CD8-positive, alpha-beta memory T cell (primary cell): ENCODE measurements around the gene CHST2. TPM values are rescaled to one million over a fixed set of nuclear protein-coding genes. Genes with fewer than 3 reads are reported as not detected.
"Not testable (repeated sequence)": the region's sequence is repeated elsewhere in the genome, so short reads cannot be mapped to it uniquely, and the experiment has no call there.

Experiments used
- CTCF ChIA-PET: fragments of 350-600 bp; sonication (Branson Sonifier 250); formaldehyde crosslinking; loops from one replicate; lab custom pipeline; 2021; ENCODE audit warnings: antibody characterized with exemption; lab: Charles Lee
- POLR2A ChIA-PET: fragments of 350-600 bp; sonication (Branson Sonifier 250); formaldehyde crosslinking; loops from one replicate; lab custom pipeline; 2021; ENCODE audit warnings: antibody characterized with exemption; lab: Charles Lee
- DNase-seq, 5 donors: peaks; one replicate each; pipeline versions ENCODE4 v3.0.0 to v3.0.0-alpha.2; 2020 to 2022; ENCODE audit warnings: mixed read lengths in 1 of 5
- H3K27ac ChIP-seq: one replicate; pipeline ENCODE4 v1.7.0; 2013; ENCODE audit warnings: low read depth, mild to moderate bottlenecking, low read length, moderate library complexity
- H3K27me3 ChIP-seq: 2 replicates; pipeline ENCODE4 v1.7.0; 2013; ENCODE audit warnings: low read length, mild to moderate bottlenecking; ENCODE audit not compliant: insufficient read depth, poor library complexity, severe bottlenecking
- H3K36me3 ChIP-seq: 2 replicates; pipeline ENCODE4 v1.7.0; 2013; ENCODE audit warnings: mild to moderate bottlenecking, low read length, moderate library complexity; ENCODE audit not compliant: insufficient read depth
- H3K4me1 ChIP-seq: 2 replicates; pipeline ENCODE4 v1.7.0; 2013; ENCODE audit warnings: mild to moderate bottlenecking, low read length, moderate library complexity; ENCODE audit not compliant: insufficient read depth
- H3K4me3 ChIP-seq: 2 replicates; pipeline ENCODE4 v1.7.0; 2013; ENCODE audit warnings: mild to moderate bottlenecking, low read length
- H3K9me3 ChIP-seq: 2 replicates; pipeline ENCODE4 v1.7.0; 2013; ENCODE audit warnings: mild to moderate bottlenecking, low read length
- H3K27ac Mint-ChIP-seq, 8 donors: one replicate each; pipeline ENCODE4 v1.8.0; 2020 to 2021; ENCODE audit warnings: mixed read lengths in 8 of 8, mild to moderate bottlenecking in 6 of 8, inconsistent platforms in 3 of 8, moderate library complexity in 3 of 8
- H3K27me3 Mint-ChIP-seq, 2 donors: one replicate each; pipeline ENCODE4 v1.8.0; 2020 to 2021; ENCODE audit warnings: mixed read lengths in 2 of 2, mild to moderate bottlenecking in 1 of 2, moderate library complexity in 1 of 2
- H3K36me3 Mint-ChIP-seq, 3 donors: one replicate each; pipeline ENCODE4 v1.8.0; 2020 to 2021; ENCODE audit warnings: mixed read lengths in 3 of 3, inconsistent platforms in 1 of 3, mild to moderate bottlenecking in 1 of 3
- H3K4me1 Mint-ChIP-seq, 3 donors: one replicate each; pipeline ENCODE4 v1.8.0; 2020 to 2021; ENCODE audit warnings: mixed read lengths in 3 of 3, inconsistent platforms in 1 of 3, mild to moderate bottlenecking in 1 of 3
- H3K4me3 Mint-ChIP-seq, 7 donors: one replicate each; pipeline ENCODE4 v1.8.0; 2020 to 2021; ENCODE audit warnings: mixed read lengths in 7 of 7, mild to moderate bottlenecking in 6 of 7, moderate library complexity in 4 of 7, inconsistent platforms in 2 of 7
- H3K9me3 Mint-ChIP-seq, 5 donors: one replicate each; pipeline ENCODE4 v1.8.0; 2020 to 2022; ENCODE audit warnings: mixed read lengths in 5 of 5, mild to moderate bottlenecking in 3 of 5, moderate library complexity in 2 of 5, inconsistent platforms in 1 of 5
- polyA plus RNA-seq: library from polyadenylated mRNA; unstranded; fragments of 300-500 nt; fragmentation: Illumina TruSeq; gene quantifications from one replicate; pipeline ENCODE4 v1.2.3, GENCODE V29; 2021
- total RNA-seq, 2 experiments: library from RNA; stranded (reverse); gene quantifications; one replicate each; pipeline ENCODE4 v1.2.3, GENCODE V29; 2021

Gene CHST2
- total and polyA plus RNA-seq, 3 experiments from 2014 or later: 2.9 to 6.2 (median 3.0) TPM

DNA sequence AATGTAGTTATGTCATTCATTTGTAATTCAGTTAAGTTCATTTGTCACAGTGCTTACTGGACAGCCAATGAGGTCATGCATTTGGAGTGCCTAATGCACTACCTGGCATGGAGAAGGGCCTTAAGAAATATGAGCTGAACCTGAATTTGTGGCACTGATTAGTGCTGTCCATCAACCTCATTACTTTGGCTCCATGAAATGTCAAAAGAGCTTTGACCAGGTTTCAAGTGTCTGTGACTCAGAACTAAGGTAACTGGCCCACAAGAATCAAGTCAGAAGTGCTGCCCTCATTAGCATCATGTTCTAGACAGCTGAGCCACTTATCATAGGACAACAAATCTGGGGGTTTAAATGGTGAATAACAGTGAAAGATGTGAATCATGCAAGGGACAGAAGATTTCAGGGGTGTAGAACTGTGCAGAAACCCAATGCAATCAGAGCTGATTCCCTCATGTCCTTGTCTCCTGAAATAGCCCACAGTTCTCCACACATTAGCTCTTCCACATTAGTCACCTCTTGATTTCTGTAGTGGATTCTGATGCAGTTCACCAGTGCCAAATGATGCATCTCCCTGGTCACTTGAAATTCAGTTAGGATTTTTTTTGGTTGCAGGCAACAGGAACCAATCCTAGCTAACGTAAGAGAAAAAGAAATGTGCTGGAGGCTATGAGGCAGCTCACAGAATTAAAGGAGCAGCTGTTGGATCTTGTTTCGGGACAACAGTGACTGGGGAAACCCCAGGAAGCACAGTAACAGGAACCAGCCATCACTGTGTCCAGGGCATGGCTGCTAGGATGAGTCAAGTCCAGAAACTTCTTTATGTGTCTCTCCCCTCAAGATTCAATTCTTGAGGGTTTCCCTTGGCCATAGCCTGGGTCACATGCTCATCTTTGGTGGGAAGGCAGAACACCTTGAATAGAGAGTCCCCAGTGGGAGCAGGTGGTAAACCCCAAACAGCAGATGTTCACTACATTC is 38.7 kb downstream of the CHST2 start:
- no peaks in the 10 kb centered on the region for H3K27me3 ChIP-seq
- Mint-ChIP-seq H3K27ac (no peak overlapping the region), H3K27me3 (peaks cover 0 to 2% of the 10 kb centered on the region in 2 donors)

GRCh38 chr3:143160437-143160836 is 40.9 kb downstream of the CHST2 start:
- Mint-ChIP-seq H3K27ac (no peak overlapping the region), H3K4me1 (peaks cover 13 to 23% (median 17%) of the 10 kb centered on the region in 3 donors), H3K27me3 (peaks cover 0 to 2% of the 10 kb centered on the region in 2 donors), H3K9me3 (no peaks in the 10 kb centered on the region), H3K4me3 (no peak overlapping the region), H3K36me3 (no peaks in the 10 kb centered on the region)
- ChIA-PET CTCF (interaction anchor here (0.8 kb wide), 1 partner anchor 39 kb away, joined by 3 read pairs; no protein-coding TSS in a partner anchor), POLR2A (no interaction called here)
- Histone ChIP-seq H3K4me1 (peaks cover 22% of the 10 kb centered on the region), H3K27me3 (no peaks in the 10 kb centered on the region), H3K4me3 (no peak overlapping the region), H3K36me3 (no peaks in the 10 kb centered on the region), H3K9me3 (no peaks in the 10 kb centered on the region), H3K27ac (no peak overlapping the region)
- no peak for DNase-seq

More for the DNA sequence above, 38.7 kb downstream of the CHST2 start:
- Histone ChIP-seq H3K27ac (no peak overlapping the region), H3K36me3 (no peaks in the 10 kb centered on the region), H3K9me3 (no peaks in the 10 kb centered on the region), H3K4me3 (no peak overlapping the region), H3K4me1 (peaks cover under 1% of the 10 kb centered on the region)
- H3K4me1 Mint-ChIP-seq: peaks cover 0 to 2% (median 0%) of the 10 kb centered on the region in 3 donors
- H3K4me3 Mint-ChIP-seq: no peak overlapping the region
- H3K36me3 Mint-ChIP-seq: no peaks in the 10 kb centered on the region
- ChIA-PET CTCF (no interaction called here), POLR2A (no interaction called here)
- no peaks in the 10 kb centered on the region for H3K9me3 Mint-ChIP-seq
- no peak for DNase-seq

GRCh38 chr3:143163562-143164100 is 44.1 kb downstream of the CHST2 start:
- Histone ChIP-seq H3K27me3 (no peaks in the 10 kb centered on the region), H3K9me3 (no peaks in the 10 kb centered on the region), H3K4me1 (peaks cover 37% of the 10 kb centered on the region), H3K4me3 (no peak overlapping the region), H3K36me3 (no peaks in the 10 kb centered on the region), H3K27ac (no peak overlapping the region)
- no peak overlapping the region for H3K27ac Mint-ChIP-seq
- no peak overlapping the region for H3K4me3 Mint-ChIP-seq
- no peak for DNase-seq
- H3K36me3 Mint-ChIP-seq: no peaks in the 10 kb centered on the region
- ChIA-PET CTCF (no interaction called here), POLR2A (no interaction called here)
- H3K27me3 Mint-ChIP-seq: peaks cover 0 to 2% of the 10 kb centered on the region in 2 donors
- peaks cover 19 to 37% (median 28%) of the 10 kb centered on the region in 3 donors for H3K4me1 Mint-ChIP-seq
- no peaks in the 10 kb centered on the region for H3K9me3 Mint-ChIP-seq

- ChIA-PET CTCF (no interaction called here), POLR2A (interaction anchor here (0.7 kb wide), 1 partner anchor 32 kb away, joined by 4 read pairs; no protein-coding TSS in a partner anchor)
- H3K27ac Mint-ChIP-seq: peak overlapping the region in 2 of 8 donors; percentile 62 to 67
- H3K27me3 Mint-ChIP-seq: peaks cover 0 to 2% of the 10 kb centered on the region in 2 donors
- Histone ChIP-seq H3K9me3 (no peaks in the 10 kb centered on the region), H3K4me3 (no peak overlapping the region), H3K27me3 (no peaks in the 10 kb centered on the region), H3K36me3 (no peaks in the 10 kb centered on the region), H3K27ac (no peak overlapping the region), H3K4me1 (peaks cover 53% of the 10 kb centered on the region)
- no peaks in the 10 kb centered on the region for H3K9me3 Mint-ChIP-seq
- no peak for DNase-seq
- H3K4me3 Mint-ChIP-seq: peak overlapping the region in 3 of 7 donors; percentile 52 to 67 (median 65)
- H3K4me1 Mint-ChIP-seq: peaks cover 31 to 52% (median 43%) of the 10 kb centered on the region in 3 donors
- H3K36me3 Mint-ChIP-seq: no peaks in the 10 kb centered on the region
These were observed 45.6 kb downstream of the CHST2 start for GRCh38 chr3:143165211-143165610.

DNA sequence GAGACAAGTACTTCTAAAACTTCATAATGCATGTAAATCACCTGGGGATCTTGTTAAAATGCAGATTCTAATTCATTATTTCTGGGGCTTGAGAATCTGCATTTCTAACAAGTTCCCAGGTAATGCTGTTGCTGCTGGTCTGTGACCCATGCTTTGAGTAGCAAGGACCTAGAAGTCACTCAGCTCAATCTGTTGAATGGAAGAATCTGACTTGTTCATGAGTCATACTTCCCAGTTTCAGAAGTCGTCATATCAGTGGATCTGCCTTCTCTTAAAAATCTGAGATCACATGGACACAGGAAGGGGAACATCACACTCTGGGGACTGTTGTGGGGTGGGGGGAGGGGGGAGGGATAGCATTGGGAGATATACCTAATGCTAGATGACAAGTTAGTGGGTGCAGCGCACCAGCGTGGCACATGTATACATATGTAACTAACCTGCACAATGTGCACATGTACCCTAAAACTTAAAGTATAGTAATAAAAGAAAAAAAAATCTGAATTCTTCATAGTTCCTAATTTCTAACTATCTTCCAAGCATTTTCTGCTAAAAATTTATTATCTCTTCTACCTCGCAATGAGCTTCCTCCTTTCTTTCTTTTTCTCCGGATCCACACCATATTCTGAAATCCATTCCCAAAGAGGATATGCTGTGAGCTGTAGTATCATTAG is 46.2 kb downstream of the CHST2 start:
- DNase-seq, H3K27me3 Mint-ChIP-seq, H3K27ac Mint-ChIP-seq, H3K4me3 Mint-ChIP-seq, H3K9me3 ChIP-seq, H3K9me3 Mint-ChIP-seq, H3K27me3 ChIP-seq, H3K27ac ChIP-seq, H3K36me3 ChIP-seq, POLR2A ChIA-PET, H3K4me3 ChIP-seq, H3K36me3 Mint-ChIP-seq: not testable (repeated sequence)
- peaks cover 58% of the 10 kb centered on the region for H3K4me1 ChIP-seq
- peaks cover 36 to 58% (median 49%) of the 10 kb centered on the region in 3 donors for H3K4me1 Mint-ChIP-seq
- CTCF ChIA-PET: interaction anchor here (0.6 kb wide), 1 partner anchor 583 kb away, joined by 3 read pairs; no protein-coding TSS in a partner anchor

- Histone ChIP-seq H3K4me3 (no peak overlapping the region), H3K36me3 (no peaks in the 10 kb centered on the region), H3K27me3 (no peaks in the 10 kb centered on the region), H3K4me1 (peaks cover 64% of the 10 kb centered on the region), H3K27ac (no peak overlapping the region), H3K9me3 (no peaks in the 10 kb centered on the region)
- Mint-ChIP-seq H3K27ac (no peak overlapping the region), H3K4me3 (no peak overlapping the region), H3K27me3 (peaks cover 0 to 2% of the 10 kb centered on the region in 2 donors), H3K9me3 (no peaks in the 10 kb centered on the region), H3K4me1 (peaks cover 42 to 64% (median 55%) of the 10 kb centered on the region in 3 donors), H3K36me3 (no peaks in the 10 kb centered on the region)
- CTCF ChIA-PET: interaction anchor here (0.6 to 1.2 kb wide), 2 partner anchors 45 to 584 kb away, joined by 3 read pairs; no protein-coding TSS in a partner anchor
- POLR2A ChIA-PET: no interaction called here
- no peak for DNase-seq
These were observed 46.8 kb downstream of the CHST2 start for GRCh38 chr3:143166376-143166775.

- H3K4me1 ChIP-seq: peaks cover 82% of the 10 kb centered on the region
- H3K27ac Mint-ChIP-seq: peak overlapping the region in 5 of 8 donors; percentile 26 to 59 (median 43)
- POLR2A ChIA-PET: no interaction called here
- H3K36me3 ChIP-seq: no peaks in the 10 kb centered on the region
- H3K9me3 ChIP-seq: no peaks in the 10 kb centered on the region
- H3K4me1 Mint-ChIP-seq: peaks cover 58 to 81% (median 70%) of the 10 kb centered on the region in 3 donors
- no peak overlapping the region for H3K27ac ChIP-seq
- H3K4me3 ChIP-seq: no peak overlapping the region
- CTCF ChIA-PET: no interaction called here
- no peaks in the 10 kb centered on the region for H3K27me3 ChIP-seq
- DNase-seq: no peak
- peak overlapping the region in 1 of 7 donors; percentile 9 for H3K4me3 Mint-ChIP-seq
- H3K27me3 Mint-ChIP-seq: peaks cover 0 to 1% of the 10 kb centered on the region in 2 donors
- H3K36me3 Mint-ChIP-seq: peaks cover 0 to 3% (median under 1%) of the 10 kb centered on the region in 3 donors
- H3K9me3 Mint-ChIP-seq: peaks cover 2 to 6% (median 3%) of the 10 kb centered on the region in 5 donors
These were observed 48.6 kb downstream of the CHST2 start for GRCh38 chr3:143167969-143168854.
